SK-N-SH (cell line): ENCODE measurements around the gene ANKH. TPM values are rescaled to one million over a fixed set of nuclear protein-coding genes. Genes with fewer than 3 reads are reported as not detected.

Source experiments
- CTCF ChIA-PET: fragments of 300-600, 350-600 bp; formaldehyde crosslinking; extraction: SDS; loops from one replicate; lab custom pipeline; 2021; lab: Yijun Ruan, JAX
- POLR2A ChIA-PET: fragments of 350-600 bp; sonication (Branson Sonifier 250); formaldehyde crosslinking; extraction: SDS; loops from one replicate; lab custom pipeline; 2020; ENCODE audit warnings: antibody characterized with exemption, inconsistent platforms; lab: Yijun Ruan, JAX
- DNase-seq: peaks from one replicate; pipeline ENCODE4 v3.0.0; 2012
- H2AFZ ChIP-seq: fragments of 200-600 bp; sonication (generic); 2 replicates; pipeline ENCODE4 v1.8.1; 2016; ENCODE audit warnings: antibody characterized with exemption, mild to moderate bottlenecking, low read depth
- H3F3A ChIP-seq: fragments of 200-600 bp; sonication (generic); replicated peaks from 2 replicates; pipeline ENCODE3; 2016; ENCODE audit warnings: antibody characterized with exemption, mild to moderate bottlenecking; ENCODE audit not compliant: insufficient read depth
- H3K27ac ChIP-seq, 2 experiments: fragments of 200-500 bp in 1 of 2; fragments of 200-600 bp in 1 of 2; sonication (Bioruptor generic) in 1 of 2; sonication (generic), shearing (Covaris generic) in 1 of 2; 2 replicates each; pipeline versions ENCODE4 v1.5.1 to v1.6.1; 2014 to 2016; ENCODE audit warnings: low read depth in 2 of 2, inconsistent platforms in 1 of 2, low read length in 1 of 2, mild to moderate bottlenecking in 1 of 2, mixed read lengths in 1 of 2
- H3K27me3 ChIP-seq: fragments of 200-600 bp; sonication (generic), shearing (Covaris generic); 2 replicates; pipeline ENCODE4 v1.6.1; 2016; ENCODE audit warnings: mixed run types; ENCODE audit not compliant: insufficient read depth
- H3K36me3 ChIP-seq, 2 experiments: fragments of 200-500 bp in 1 of 2; fragments of 200-600 bp in 1 of 2; sonication (Bioruptor generic) in 1 of 2; sonication (generic) in 1 of 2; replicated peaks in 1 of 2; 2 replicates each; pipeline versions ENCODE3 to v1.5.1; 2014 to 2016; ENCODE audit warnings: low read length in 1 of 2, mild to moderate bottlenecking in 1 of 2; ENCODE audit not compliant: insufficient read depth in 2 of 2, control insufficient read depth in 1 of 2
- H3K4me1 ChIP-seq, 2 experiments: fragments of 200-500 bp in 1 of 2; fragments of 200-600 bp in 1 of 2; sonication (Bioruptor generic) in 1 of 2; sonication (generic), shearing (Covaris generic) in 1 of 2; 2 replicates each; pipeline versions ENCODE4 v1.5.1 to v1.6.1; 2014 to 2016; ENCODE audit warnings: low read depth in 1 of 2, low read length in 1 of 2, mixed run types in 1 of 2; ENCODE audit not compliant: insufficient read depth in 2 of 2, control insufficient read depth in 1 of 2
- H3K4me2 ChIP-seq: fragments of 200-600 bp; sonication (generic), shearing (Covaris generic); 2 replicates; pipeline ENCODE4 v1.6.1; 2017; ENCODE audit warnings: mixed run types
- H3K4me3 ChIP-seq, 2 experiments: fragments of 200-500 bp in 1 of 2; fragments of 200-600 bp in 1 of 2; sonication (Bioruptor generic) in 1 of 2; sonication (generic), shearing (Covaris generic) in 1 of 2; 2 replicates each; pipeline versions ENCODE4 v1.5.1 to v1.8.1; 2014 to 2016; ENCODE audit warnings: low read depth in 2 of 2, inconsistent platforms in 1 of 2, low read length in 1 of 2, mild to moderate bottlenecking in 1 of 2, mixed read lengths in 1 of 2, moderate library complexity in 1 of 2
- H3K79me2 ChIP-seq: fragments of 200-600 bp; sonication (generic); 2 replicates; pipeline ENCODE4 v1.8.1; 2017; ENCODE audit warnings: mild to moderate bottlenecking; ENCODE audit not compliant: insufficient read depth
- H3K9ac ChIP-seq: fragments of 200-600 bp; sonication (generic); 2 replicates; pipeline ENCODE4 v1.6.1; 2017; ENCODE audit warnings: mixed run types
- H3K9me2 ChIP-seq: fragments of 200-600 bp; sonication (generic); 2 replicates; pipeline ENCODE4 v1.6.1; 2017; ENCODE audit warnings: mixed run types
- H3K9me3 ChIP-seq: fragments of 200-600 bp; sonication (generic); 2 replicates; pipeline ENCODE4 v1.6.1; 2017; ENCODE audit warnings: mixed run types, mild to moderate bottlenecking, moderate library complexity
- H4K20me1 ChIP-seq: fragments of 200-600 bp; sonication (generic); 2 replicates; pipeline ENCODE4 v1.6.1; 2017; ENCODE audit warnings: mild to moderate bottlenecking, mixed run types; ENCODE audit not compliant: insufficient read depth
- CHD2 ChIP-seq: fragments of 150-350 bp; IDR thresholded peaks from 2 replicates; pipeline ENCODE4 v1.6.1; 2018; ENCODE audit warnings: low read length; ENCODE audit not compliant: partially characterized antibody
- EP300 ChIP-seq, 2 experiments: IDR thresholded peaks; 2 replicates each; pipeline versions ENCODE4 v1.4.0 to v1.6.1; 2012; ENCODE audit warnings: borderline replicate concordance in 1 of 2, low read depth in 1 of 2, low read length in 1 of 2
- FOXM1 ChIP-seq: IDR thresholded peaks from 2 replicates; pipeline ENCODE4 v1.4.0; 2012; ENCODE audit warnings: low read depth, mild to moderate bottlenecking
- JUND ChIP-seq: IDR thresholded peaks from 2 replicates; pipeline ENCODE4 v1.4.0; 2012
- MXI1 ChIP-seq: IDR thresholded peaks from 2 replicates; pipeline ENCODE4 v1.6.1; 2012; ENCODE audit warnings: mild to moderate bottlenecking, low read depth, low read length, improper control_type of control experiment
- POLR2AphosphoS5 ChIP-seq: IDR thresholded peaks from 2 replicates; pipeline ENCODE4 v1.6.1; 2012; ENCODE audit warnings: low read depth, low read length
- SIN3A ChIP-seq: IDR thresholded peaks from 2 replicates; pipeline ENCODE4 v1.6.1; 2012; ENCODE audit warnings: low read depth, mild to moderate bottlenecking, low read length, moderate library complexity, borderline replicate concordance
- TAF1 ChIP-seq: IDR thresholded peaks from 2 replicates; pipeline ENCODE4 v1.6.1; 2012; ENCODE audit warnings: low read depth, mild to moderate bottlenecking, low read length, moderate library complexity, borderline replicate concordance
- WGBS: methylation state at CpG from one replicate; pipeline ENCODE4 v1.1.6; 2017; ENCODE audit warnings: low lambda C conversion rate; 5-methylcytosine and 5-hydroxymethylcytosine counted together
- polyA plus RNA-seq, 3 experiments: library from polyadenylated mRNA; depleted of rRNA; stranded (reverse); fragments of >200 nt; gene quantifications; 2 replicates each; pipeline ENCODE4 v1.2.3, GENCODE V29; 2012
- TF ChIP-seq, protein P1 (sequence below): fragments of 200-600 bp; sonication (generic); IDR thresholded peaks from 2 replicates; pipeline ENCODE4 v1.6.1; 2017; ENCODE audit warnings: antibody characterized with exemption, mild to moderate bottlenecking, moderate library complexity
- TF ChIP-seq, protein P2 (sequence below): IDR thresholded peaks from 2 replicates; pipeline ENCODE4 v1.4.0; 2012; ENCODE audit warnings: low read depth

Gene ANKH
- polyA plus RNA-seq, 1 of the 3 experiments (the other 2 are of a cell fraction), result 22.0 TPM

DNA sequence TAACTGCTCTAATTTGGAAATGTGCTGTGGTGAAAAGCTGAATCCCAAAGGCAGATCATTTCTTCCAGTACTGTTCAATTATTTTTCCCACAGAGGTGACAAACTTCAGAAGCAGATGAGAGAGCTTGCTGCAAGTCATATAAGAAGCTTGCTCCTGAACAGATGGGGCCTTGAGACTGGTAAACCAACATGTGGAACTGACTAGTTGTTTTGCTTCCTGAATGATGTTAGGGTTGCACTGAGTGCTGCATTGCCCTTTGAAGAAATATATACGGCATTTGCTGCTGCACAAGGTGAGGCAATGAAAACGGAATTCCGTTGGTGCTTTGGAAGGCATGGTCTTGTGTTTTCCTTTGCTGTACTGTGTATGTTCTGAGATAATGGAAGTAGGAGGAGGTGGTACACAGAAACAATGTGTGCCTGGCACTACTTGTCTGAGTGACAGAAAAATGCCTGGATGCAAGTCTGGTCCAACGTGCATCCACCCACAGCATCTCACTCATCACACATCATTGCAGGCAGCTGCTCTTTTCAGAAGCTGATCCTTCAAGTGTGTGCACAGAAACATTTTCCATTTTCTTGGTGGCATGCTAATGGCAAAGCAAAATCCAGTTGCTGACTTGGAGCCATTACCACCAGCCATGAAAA is 76.9 kb downstream of the ANKH start:
- TF ChIP-seq, protein P1, sequence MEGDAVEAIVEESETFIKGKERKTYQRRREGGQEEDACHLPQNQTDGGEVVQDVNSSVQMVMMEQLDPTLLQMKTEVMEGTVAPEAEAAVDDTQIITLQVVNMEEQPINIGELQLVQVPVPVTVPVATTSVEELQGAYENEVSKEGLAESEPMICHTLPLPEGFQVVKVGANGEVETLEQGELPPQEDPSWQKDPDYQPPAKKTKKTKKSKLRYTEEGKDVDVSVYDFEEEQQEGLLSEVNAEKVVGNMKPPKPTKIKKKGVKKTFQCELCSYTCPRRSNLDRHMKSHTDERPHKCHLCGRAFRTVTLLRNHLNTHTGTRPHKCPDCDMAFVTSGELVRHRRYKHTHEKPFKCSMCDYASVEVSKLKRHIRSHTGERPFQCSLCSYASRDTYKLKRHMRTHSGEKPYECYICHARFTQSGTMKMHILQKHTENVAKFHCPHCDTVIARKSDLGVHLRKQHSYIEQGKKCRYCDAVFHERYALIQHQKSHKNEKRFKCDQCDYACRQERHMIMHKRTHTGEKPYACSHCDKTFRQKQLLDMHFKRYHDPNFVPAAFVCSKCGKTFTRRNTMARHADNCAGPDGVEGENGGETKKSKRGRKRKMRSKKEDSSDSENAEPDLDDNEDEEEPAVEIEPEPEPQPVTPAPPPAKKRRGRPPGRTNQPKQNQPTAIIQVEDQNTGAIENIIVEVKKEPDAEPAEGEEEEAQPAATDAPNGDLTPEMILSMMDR, result no peak
- TF ChIP-seq, protein P2, sequence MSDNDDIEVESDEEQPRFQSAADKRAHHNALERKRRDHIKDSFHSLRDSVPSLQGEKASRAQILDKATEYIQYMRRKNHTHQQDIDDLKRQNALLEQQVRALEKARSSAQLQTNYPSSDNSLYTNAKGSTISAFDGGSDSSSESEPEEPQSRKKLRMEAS, result no peak
- TF ChIP-seq JUND (no peak), POLR2AphosphoS5 (no peak), CHD2 (no peak), FOXM1 (no peak), SIN3A (no peak)
- Histone ChIP-seq H2AFZ (no peak overlapping the region), H3K27ac (no peak overlapping the region), H3K36me3 (no peaks in the 10 kb centered on the region), H3K4me2 (no peak overlapping the region), H3K4me1 (no peaks in the 10 kb centered on the region), H4K20me1 (no peaks in the 10 kb centered on the region), H3K9me3 (no peaks in the 10 kb centered on the region), H3K27me3 (no peaks in the 10 kb centered on the region), H3K4me3 (no peak overlapping the region), H3K9me2 (no peaks in the 10 kb centered on the region), H3F3A (no peaks in the 10 kb centered on the region), H3K79me2 (no peaks in the 10 kb centered on the region; the same call in 1 of the 2 replicates), H3K9ac (no peak overlapping the region)
- WGBS, result 97% methylated on average over 4 of the region's 4 CpGs
- ChIA-PET POLR2A (no interaction called here), CTCF (no interaction called here)
- no peak for DNase-seq

DNA sequence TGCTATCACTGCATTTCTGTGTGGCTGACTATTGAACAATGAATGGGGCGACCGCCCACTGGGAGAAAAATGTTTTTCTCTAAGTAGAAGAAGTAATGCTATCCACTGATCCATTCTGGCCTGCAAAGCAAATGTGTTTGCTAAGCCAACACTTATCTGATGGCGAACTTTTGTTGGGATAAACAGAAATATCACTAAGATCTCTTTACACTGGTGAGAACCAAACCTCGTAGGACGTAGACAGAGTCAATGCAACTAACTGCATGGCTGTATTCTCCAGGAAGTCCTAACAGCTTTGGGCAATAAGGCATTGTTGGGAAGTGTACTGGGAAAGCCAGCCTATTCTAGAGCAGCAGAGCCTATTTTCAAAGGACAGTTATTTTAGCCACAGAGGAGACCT is 77.7 kb downstream of the ANKH start:
- Histone ChIP-seq H3K4me1 (no peaks in the 10 kb centered on the region), H3K36me3 (no peaks in the 10 kb centered on the region), H3K9me3 (no peaks in the 10 kb centered on the region), H4K20me1 (no peaks in the 10 kb centered on the region), H3K79me2 (no peaks in the 10 kb centered on the region; the same call in 1 of the 2 replicates), H3K4me2 (no peak overlapping the region), H3K9ac (no peak overlapping the region), H3F3A (no peaks in the 10 kb centered on the region), H3K27ac (no peak overlapping the region), H2AFZ (no peak overlapping the region), H3K9me2 (no peaks in the 10 kb centered on the region), H3K27me3 (no peaks in the 10 kb centered on the region), H3K4me3 (no peak overlapping the region)
- WGBS, result 92% methylated on average over 5 of the region's 5 CpGs
- POLR2A ChIA-PET, result no interaction called here
- CTCF ChIA-PET, result interaction anchor here (0.6 to 1.0 kb wide), 2 partner anchors 33 to 69 kb away, joined by 3 read pairs; no protein-coding TSS in a partner anchor
- no peak for TF ChIP-seq TAF1
- no peak for DNase-seq

DNA sequence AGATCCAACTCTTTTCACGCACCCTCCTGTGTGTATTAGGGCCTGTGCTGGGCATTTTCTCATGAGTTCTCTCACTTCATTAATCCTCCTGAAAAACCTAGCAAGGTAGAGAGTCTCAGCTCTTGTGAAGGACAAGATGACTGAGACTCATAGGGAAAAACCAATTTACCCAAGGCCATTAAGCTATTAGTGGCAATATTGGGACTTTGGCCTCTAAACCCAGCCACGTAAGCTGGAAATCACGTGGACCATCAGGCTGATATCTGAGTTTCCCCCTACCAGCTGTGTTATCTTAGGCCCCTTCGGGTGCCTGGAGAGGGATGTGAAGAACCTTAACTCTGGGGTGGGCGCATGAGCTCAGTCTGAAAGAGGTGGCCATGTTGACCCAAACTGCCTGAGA is 80.7 kb downstream of the ANKH start:
- Histone ChIP-seq H3F3A (no peaks in the 10 kb centered on the region), H3K4me3 (no peak overlapping the region)
- no peak for DNase-seq

More for the DNA sequence above, 80.7 kb downstream of the ANKH start:
- Histone ChIP-seq H3K4me2 (no peak overlapping the region), H3K4me1 (no peaks in the 10 kb centered on the region), H3K36me3 (no peaks in the 10 kb centered on the region), H3K79me2 (no peaks in the 10 kb centered on the region), H3K9me2 (no peaks in the 10 kb centered on the region), H2AFZ (no peak overlapping the region), H3K9ac (no peak overlapping the region), H4K20me1 (no peaks in the 10 kb centered on the region), H3K27me3 (no peaks in the 10 kb centered on the region), H3K27ac (no peak overlapping the region), H3K9me3 (no peaks in the 10 kb centered on the region)
- WGBS, result 97% methylated on average over 2 of the region's 5 CpGs
- ChIA-PET POLR2A (no interaction called here), CTCF (interaction anchor here (0.9 to 1.0 kb wide), 2 partner anchors 34 to 64 kb away, joined by 3 read pairs; no protein-coding TSS in a partner anchor)
- TF ChIP-seq MXI1 (no peak), POLR2AphosphoS5 (no peak), CHD2 (no peak), EP300 (IDR thresholded peaks at IDR 0.05; ENCODE audit: borderline replicate concordance in 1 of 2, low read depth in 1 of 2, low read length in 1 of 2) (no peak)
